ENCODE results near the gene GMDS.

DNA sequence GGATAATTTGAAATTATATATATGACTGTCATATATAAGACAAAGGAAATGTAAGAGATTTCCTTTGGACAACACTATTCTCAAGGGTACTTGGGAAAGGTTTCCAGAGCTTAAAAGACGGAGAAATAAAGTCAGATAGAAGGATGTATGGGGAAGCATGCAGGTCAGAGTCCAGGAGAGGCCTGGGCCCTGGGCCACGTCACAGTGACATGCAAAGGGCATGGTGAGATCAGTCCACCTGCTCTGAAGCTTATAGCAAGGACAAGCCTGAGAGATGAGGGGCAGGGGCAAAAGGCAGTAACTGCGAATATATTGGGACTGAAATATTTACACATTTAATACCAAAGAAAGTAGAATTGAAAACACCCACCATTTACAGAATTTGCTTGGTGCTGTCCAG, 24.6 kb upstream of the GMDS start:
- TF ChIP-seq, protein P1, sequence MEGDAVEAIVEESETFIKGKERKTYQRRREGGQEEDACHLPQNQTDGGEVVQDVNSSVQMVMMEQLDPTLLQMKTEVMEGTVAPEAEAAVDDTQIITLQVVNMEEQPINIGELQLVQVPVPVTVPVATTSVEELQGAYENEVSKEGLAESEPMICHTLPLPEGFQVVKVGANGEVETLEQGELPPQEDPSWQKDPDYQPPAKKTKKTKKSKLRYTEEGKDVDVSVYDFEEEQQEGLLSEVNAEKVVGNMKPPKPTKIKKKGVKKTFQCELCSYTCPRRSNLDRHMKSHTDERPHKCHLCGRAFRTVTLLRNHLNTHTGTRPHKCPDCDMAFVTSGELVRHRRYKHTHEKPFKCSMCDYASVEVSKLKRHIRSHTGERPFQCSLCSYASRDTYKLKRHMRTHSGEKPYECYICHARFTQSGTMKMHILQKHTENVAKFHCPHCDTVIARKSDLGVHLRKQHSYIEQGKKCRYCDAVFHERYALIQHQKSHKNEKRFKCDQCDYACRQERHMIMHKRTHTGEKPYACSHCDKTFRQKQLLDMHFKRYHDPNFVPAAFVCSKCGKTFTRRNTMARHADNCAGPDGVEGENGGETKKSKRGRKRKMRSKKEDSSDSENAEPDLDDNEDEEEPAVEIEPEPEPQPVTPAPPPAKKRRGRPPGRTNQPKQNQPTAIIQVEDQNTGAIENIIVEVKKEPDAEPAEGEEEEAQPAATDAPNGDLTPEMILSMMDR (IDR thresholded peaks at IDR 0.05) = no peak
- no peak for TF ChIP-seq POLR2A (IDR thresholded peaks at IDR 0.05)
